ENCODE results near the gene SFMBT2.

DNA sequence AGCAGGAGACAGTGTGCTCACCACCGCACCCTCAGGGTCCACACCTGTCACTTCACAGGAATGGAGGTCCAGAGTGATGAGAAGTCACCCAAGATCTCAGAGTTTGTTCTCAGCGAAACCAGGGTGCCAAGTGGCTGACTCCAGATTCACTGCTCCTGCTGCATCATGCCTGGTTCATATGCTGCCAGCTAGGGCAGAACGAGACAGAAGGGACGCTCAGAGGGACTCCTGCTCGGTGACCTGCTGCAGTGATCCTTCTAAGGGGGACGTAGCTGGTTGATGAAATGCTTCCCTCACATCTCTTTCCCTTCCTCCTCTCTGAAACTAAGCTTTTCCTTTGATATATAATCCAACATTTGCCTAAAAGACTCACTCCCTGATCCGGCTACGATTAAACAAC, 248.5 kb downstream of the SFMBT2 start:
- TF ChIP-seq, protein P1, sequence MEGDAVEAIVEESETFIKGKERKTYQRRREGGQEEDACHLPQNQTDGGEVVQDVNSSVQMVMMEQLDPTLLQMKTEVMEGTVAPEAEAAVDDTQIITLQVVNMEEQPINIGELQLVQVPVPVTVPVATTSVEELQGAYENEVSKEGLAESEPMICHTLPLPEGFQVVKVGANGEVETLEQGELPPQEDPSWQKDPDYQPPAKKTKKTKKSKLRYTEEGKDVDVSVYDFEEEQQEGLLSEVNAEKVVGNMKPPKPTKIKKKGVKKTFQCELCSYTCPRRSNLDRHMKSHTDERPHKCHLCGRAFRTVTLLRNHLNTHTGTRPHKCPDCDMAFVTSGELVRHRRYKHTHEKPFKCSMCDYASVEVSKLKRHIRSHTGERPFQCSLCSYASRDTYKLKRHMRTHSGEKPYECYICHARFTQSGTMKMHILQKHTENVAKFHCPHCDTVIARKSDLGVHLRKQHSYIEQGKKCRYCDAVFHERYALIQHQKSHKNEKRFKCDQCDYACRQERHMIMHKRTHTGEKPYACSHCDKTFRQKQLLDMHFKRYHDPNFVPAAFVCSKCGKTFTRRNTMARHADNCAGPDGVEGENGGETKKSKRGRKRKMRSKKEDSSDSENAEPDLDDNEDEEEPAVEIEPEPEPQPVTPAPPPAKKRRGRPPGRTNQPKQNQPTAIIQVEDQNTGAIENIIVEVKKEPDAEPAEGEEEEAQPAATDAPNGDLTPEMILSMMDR (IDR thresholded peaks at IDR 0.05): no peak
- no peak for TF ChIP-seq POLR2A (IDR thresholded peaks at IDR 0.05)

All from right lobe of liver (tissue), 4 donors.